Tibial artery (tissue), 4 donors: ENCODE results near the gene SLC6A9.

Experiments
- DNase-seq, 2 donors: peaks; one replicate each; pipeline ENCODE4 v3.0.0-alpha.2; 2019
- H3K27ac ChIP-seq, 2 donors: fragments of 200-600 bp; sonication (generic) in 1 of 2; 1 replicate in 1 of 2; 2 replicates in 1 of 2; pipeline ENCODE4 v1.5.1; 2018 to 2019; ENCODE audit warnings: mild to moderate bottlenecking in 1 of 2
- H3K27me3 ChIP-seq, 2 donors: fragments of 200-600 bp; sonication (generic) in 1 of 2; one replicate each; pipeline versions ENCODE4 v1.5.1 to v1.6.0; 2016 to 2019
- H3K36me3 ChIP-seq, 3 donors: fragments of 200-600 bp; sonication (generic) in 2 of 3; one replicate each; pipeline ENCODE4 v1.5.1; 2016 to 2019; ENCODE audit warnings: mild to moderate bottlenecking in 2 of 3
- H3K4me1 ChIP-seq, 4 donors: fragments of 200-600 bp; sonication (generic) in 2 of 4; 1 replicate in 3 of 4; 2 replicates in 1 of 4; pipeline ENCODE4 v1.5.1; 2016 to 2019
- H3K4me3 ChIP-seq, 2 donors: fragments of 200-600 bp; sonication (generic) in 1 of 2; 1 replicate in 1 of 2; 2 replicates in 1 of 2; pipeline ENCODE4 v1.5.1; 2018 to 2019; ENCODE audit warnings: mild to moderate bottlenecking in 2 of 2
- H3K9me3 ChIP-seq, 3 donors: fragments of 200-600 bp; sonication (generic) in 1 of 3; one replicate each; pipeline ENCODE4 v1.5.1; 2016 to 2019
- CTCF ChIP-seq, 2 experiments: fragments of 200-600 bp in 1 of 2; fragments of 450-650 bp in 1 of 2; IDR thresholded peaks; one replicate each; pipeline ENCODE4 v1.5.1; 2017 to 2019; ENCODE audit warnings: antibody characterized with exemption in 2 of 2, mild to moderate bottlenecking in 1 of 2, moderate library complexity in 1 of 2
- intact Hi-C: fragments of 100-400 bp; cut with DNase I; formaldehyde crosslinking; loops from one replicate; pipeline ENCODE4 v1.15.0; 2023; ENCODE audit warnings: low total_unique reads

Gene SLC6A9

GRCh38 chr1:44048532-44049215, 17.4 kb upstream of the SLC6A9 start:
- no peak overlapping the region for H3K4me3 ChIP-seq
- no peaks in the 10 kb centered on the region for H3K9me3 ChIP-seq
- peak overlapping the region; percentile 38 to 44 for H3K27ac ChIP-seq
- no peak for DNase-seq
- TF ChIP-seq CTCF (IDR thresholded peaks at IDR 0.05): no peak
- peaks cover 0 to 16% (median 9%) of the 10 kb centered on the region in 4 donors for H3K4me1 ChIP-seq
- intact Hi-C loops: loop anchor here (5.0 to 10.0 kb wide), 2 partner anchors 41 to 524 kb away; no protein-coding TSS in a partner anchor
- H3K36me3 ChIP-seq: no peaks in the 10 kb centered on the region
- peaks cover 0 to 1% of the 10 kb centered on the region in 2 donors for H3K27me3 ChIP-seq

GRCh38 chr1:44047131-44047530, 15.9 kb upstream of the SLC6A9 start:
- H3K27me3 ChIP-seq: peaks cover 0 to 3% of the 10 kb centered on the region in 2 donors
- no peaks in the 10 kb centered on the region for H3K9me3 ChIP-seq
- peaks cover 0 to 16% (median 9%) of the 10 kb centered on the region in 4 donors for H3K4me1 ChIP-seq
- DNase-seq: no peak
- H3K36me3 ChIP-seq: no peaks in the 10 kb centered on the region
- intact Hi-C loops: loop anchor here (5.0 to 10.0 kb wide), 2 partner anchors 40 to 522 kb away; no protein-coding TSS in a partner anchor
- H3K27ac ChIP-seq: peak overlapping the region; percentile 38 to 44
- no peak for TF ChIP-seq CTCF (IDR thresholded peaks at IDR 0.05)
- H3K4me3 ChIP-seq: no peak overlapping the region

DNA sequence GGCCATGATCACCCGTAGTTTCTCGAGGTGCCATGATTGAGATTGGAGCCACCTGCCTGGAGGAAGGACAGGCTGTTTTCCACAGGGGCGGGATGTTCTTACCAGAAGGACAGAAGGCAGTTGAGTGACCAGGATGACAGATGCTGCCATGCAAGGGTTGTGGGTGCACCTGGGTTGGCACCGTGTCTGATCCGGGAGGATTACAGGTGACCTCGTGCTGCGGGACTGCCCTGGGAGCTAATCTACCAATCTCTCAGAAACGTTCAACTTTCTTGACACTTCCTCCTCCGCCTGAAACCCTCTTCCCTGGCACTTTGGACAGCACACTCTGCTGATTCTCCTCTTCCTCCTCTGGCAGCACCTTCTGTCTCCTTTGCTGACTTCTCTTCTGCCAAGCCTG, 13.8 kb upstream of the SLC6A9 start:
- DNase-seq: peak in 1 of 2 donors; percentile 28
- intact Hi-C loops: loop anchor here (5.0 to 10.0 kb wide), 2 partner anchors 38 to 520 kb away; no protein-coding TSS in a partner anchor
- no peaks in the 10 kb centered on the region for H3K9me3 ChIP-seq

GRCh38 chr1:44044071-44044801, 13.0 kb upstream of the SLC6A9 start:
- H3K4me3 ChIP-seq: no peak overlapping the region
- intact Hi-C loops: loop anchor here (10.0 kb wide), 1 partner anchor 519 kb away; no protein-coding TSS in a partner anchor
- peak in 1 of 2 donors; percentile 23 for DNase-seq
- no peak for TF ChIP-seq CTCF (IDR thresholded peaks at IDR 0.05)
- peaks cover 0 to 3% of the 10 kb centered on the region in 2 donors for H3K27me3 ChIP-seq
- peaks cover 0 to 10% (median 7%) of the 10 kb centered on the region in 4 donors for H3K4me1 ChIP-seq
- H3K36me3 ChIP-seq: no peaks in the 10 kb centered on the region
- H3K9me3 ChIP-seq: no peaks in the 10 kb centered on the region
- H3K27ac ChIP-seq: no peak overlapping the region

More for the DNA sequence above, 13.8 kb upstream of the SLC6A9 start:
- no peaks in the 10 kb centered on the region for H3K36me3 ChIP-seq
- H3K4me3 ChIP-seq: no peak overlapping the region
- peaks cover 0 to 16% (median 9%) of the 10 kb centered on the region in 4 donors for H3K4me1 ChIP-seq
- TF ChIP-seq CTCF (IDR thresholded peaks at IDR 0.05): no peak
- no peak overlapping the region for H3K27ac ChIP-seq
- H3K27me3 ChIP-seq: peaks cover 0 to 3% of the 10 kb centered on the region in 2 donors

GRCh38 chr1:44043176-44044070, 12.2 kb upstream of the SLC6A9 start:
- Histone ChIP-seq H3K9me3 (no peaks in the 10 kb centered on the region), H3K4me3 (no peak overlapping the region), H3K27me3 (peaks cover 0 to 3% of the 10 kb centered on the region in 2 donors), H3K27ac (no peak overlapping the region), H3K36me3 (no peaks in the 10 kb centered on the region), H3K4me1 (peaks cover 0 to 8% (median 7%) of the 10 kb centered on the region in 4 donors)
- no peak for TF ChIP-seq CTCF (IDR thresholded peaks at IDR 0.05)
- intact Hi-C loops: loop anchor here (10.0 kb wide), 1 partner anchor 519 kb away; no protein-coding TSS in a partner anchor
- peak in 1 of 2 donors; percentile 53 for DNase-seq
